Suprapubic skin (tissue), 2 donors: Measurements from ENCODE around the gene PPM1F.

Experiments
- EP300 ChIP-seq: sonication (generic); formaldehyde crosslinking; IDR thresholded peaks from one replicate; pipeline ENCODE4 v1.6.1; 2017; ENCODE audit warnings: antibody characterized with exemption
- POLR2A ChIP-seq, 2 donors: fragments of 450-650 bp; IDR thresholded peaks; one replicate each; pipeline ENCODE4 v1.6.1; 2017; ENCODE audit warnings: antibody characterized with exemption in 2 of 2, mild to moderate bottlenecking in 2 of 2, moderate library complexity in 2 of 2

GRCh38 chr22:21943571-21944448, 8.8 kb downstream of the PPM1F start:
- TF ChIP-seq POLR2A (IDR thresholded peaks at IDR 0.05): no peak
- no peak for TF ChIP-seq EP300
